SK-N-MC (cell line): ENCODE data around the gene BABAM2.

Source experiments
- EZH2 ChIP-seq: fragments of 200-600 bp; sonication (generic); IDR thresholded peaks from one replicate; pipeline ENCODE4 v1.6.1; 2017; ENCODE audit warnings: antibody characterized with exemption
- FOXP2 ChIP-seq: optimal IDR thresholded peaks from 2 replicates; pipeline ENCODE3; 2011; ENCODE audit warnings: mild to moderate bottlenecking, moderate library complexity; ENCODE audit not compliant: insufficient read depth; ENCODE audit errors: extremely low read length, control extremely low read depth
- POLR2AphosphoS5 ChIP-seq: IDR thresholded peaks from 2 replicates; pipeline ENCODE4 v1.6.1; 2012; ENCODE audit warnings: mild to moderate bottlenecking, low read depth, low read length, borderline replicate concordance

GRCh38 chr2:28354920-28355520 is 464.5 kb downstream of the BABAM2 start:
- TF ChIP-seq EZH2: no peak
- no peak for TF ChIP-seq POLR2AphosphoS5
- no peak for TF ChIP-seq FOXP2
